Keratinocyte (primary cell): ENCODE results near the gene PAOX. TPM values are rescaled to one million over a fixed set of nuclear protein-coding genes. Genes with fewer than 3 reads are reported as not detected.
A peak's percentile ranks its signal among the peaks of the same experiment; 100 is the strongest.

ENCODE experiments used
- DNase-seq: peaks from one replicate; pipeline ENCODE4 v3.0.0-alpha.2; 2011; ENCODE audit warnings: low read depth, missing footprints, low spot score
- FAIRE-seq: peaks from 2 replicates; lab custom pipeline; 2011; peaks lifted over from hg19 to GRCh38; lab: Jason Lieb, UNC
- H2AFZ ChIP-seq: 2 replicates; pipeline ENCODE4 v1.6.0; 2012; ENCODE audit warnings: low read length, control low read depth, inconsistent platforms; ENCODE audit not compliant: control insufficient read depth
- H3K27ac ChIP-seq: 2 replicates; pipeline ENCODE4 v1.5.1; 2011; ENCODE audit warnings: low read length; ENCODE audit not compliant: control insufficient read depth, insufficient read depth
- H3K27me3 ChIP-seq: 3 replicates; pipeline ENCODE4 v1.6.0; 2011; ENCODE audit warnings: low read length; ENCODE audit not compliant: control insufficient read depth, insufficient read depth; ENCODE audit errors: extremely low read depth
- H3K36me3 ChIP-seq, 2 experiments: 2 replicates in 1 of 2; 3 replicates in 1 of 2; pipeline ENCODE4 v1.5.1; 2011; ENCODE audit warnings: low read length in 2 of 2, mild to moderate bottlenecking in 1 of 2; ENCODE audit not compliant: control insufficient read depth in 2 of 2, insufficient read depth in 2 of 2; ENCODE audit errors: extremely low read depth in 1 of 2
- H3K4me1 ChIP-seq: 3 replicates; pipeline ENCODE4 v1.5.1; 2011; ENCODE audit warnings: low read length; ENCODE audit not compliant: control insufficient read depth, insufficient read depth; ENCODE audit errors: extremely low read depth
- H3K4me2 ChIP-seq: 3 replicates; pipeline ENCODE4 v1.6.0; 2011; ENCODE audit warnings: low read depth, low read length; ENCODE audit not compliant: control insufficient read depth, insufficient read depth; ENCODE audit errors: extremely low read depth
- H3K4me3 ChIP-seq, 3 experiments: fragments of 200-600 bp in 1 of 3; sonication (generic) in 1 of 3; 2 replicates in 2 of 3; 3 replicates in 1 of 3; pipeline ENCODE4 v1.5.1; 2011 to 2016; ENCODE audit warnings: low read length in 3 of 3, mild to moderate bottlenecking in 3 of 3, control low read depth in 2 of 3, inconsistent platforms in 1 of 3, low read depth in 1 of 3, mixed read lengths in 1 of 3, mixed run types in 1 of 3, moderate library complexity in 1 of 3; ENCODE audit not compliant: control insufficient read depth in 2 of 3, insufficient read depth in 2 of 3; ENCODE audit errors: extremely low read depth in 1 of 3
- H3K79me2 ChIP-seq: 2 replicates; pipeline ENCODE4 v1.6.0; 2012; ENCODE audit warnings: low read length; ENCODE audit not compliant: control insufficient read depth, insufficient read depth
- H3K9ac ChIP-seq: 3 replicates; pipeline ENCODE4 v1.6.0; 2011; ENCODE audit warnings: low read length; ENCODE audit not compliant: control insufficient read depth, insufficient read depth; ENCODE audit errors: extremely low read depth
- H3K9me1 ChIP-seq: 3 replicates; pipeline ENCODE4 v1.6.0; 2011; ENCODE audit warnings: low read length; ENCODE audit not compliant: control insufficient read depth, insufficient read depth; ENCODE audit errors: extremely low read depth
- H3K9me3 ChIP-seq: 2 replicates; pipeline ENCODE4 v1.5.1; 2012; ENCODE audit warnings: low read depth, low read length; ENCODE audit not compliant: control insufficient read depth
- H4K20me1 ChIP-seq: 3 replicates; pipeline ENCODE4 v1.6.0; 2011; ENCODE audit warnings: low read length; ENCODE audit not compliant: control insufficient read depth, insufficient read depth; ENCODE audit errors: extremely low read depth
- CTCF ChIP-seq, 3 experiments: IDR thresholded peaks in 1 of 3; conservative IDR thresholded peaks in 1 of 3; optimal IDR thresholded peaks in 1 of 3; 2 replicates in 2 of 3; 3 replicates in 1 of 3; pipeline versions ENCODE3 to v1.5.1; 2011; ENCODE audit warnings: low read length in 3 of 3, mild to moderate bottlenecking in 3 of 3, moderate library complexity in 2 of 3, control low read depth in 1 of 3, inconsistent platforms in 1 of 3; ENCODE audit not compliant: insufficient read depth in 2 of 3; ENCODE audit errors: extremely low read depth in 1 of 3
- EZH2 ChIP-seq: IDR thresholded peaks from one replicate; pipeline ENCODE4 v1.6.1; 2012; ENCODE audit warnings: inconsistent platforms, mild to moderate bottlenecking, low read length, moderate library complexity
- dilution Hi-C: fragments of 300-500 bp; cut with MboI; formaldehyde crosslinking; loops from one replicate; pipeline ENCODE4 v1.7.0; 2020; ENCODE audit warnings: low sequenced_read_pairs; ENCODE audit not compliant: extremely low pct_ligation_motif_present
- polyA plus RNA-seq, 5 experiments: library from polyadenylated mRNA; depleted of rRNA in 3 of 5; stranded (reverse) in 3 of 5; stranded (forward) in 1 of 5; unstranded in 1 of 5; fragments of >200 nt; gene quantifications; 1 replicate in 1 of 5; 2 replicates in 3 of 5; 3 replicates in 1 of 5; pipeline versions ENCODE4 v1.2.1 to v1.2.3, GENCODE V29; 2011 to 2012; ENCODE audit warnings: missing spikeins in 2 of 5, low read depth in 1 of 5, low replicate concordance in 1 of 5

Gene PAOX
- polyA plus RNA-seq, 1 donor (not counting 4 experiments of a cell fraction or from before 2014, with no cell fraction given) = 2.6 TPM

DNA sequence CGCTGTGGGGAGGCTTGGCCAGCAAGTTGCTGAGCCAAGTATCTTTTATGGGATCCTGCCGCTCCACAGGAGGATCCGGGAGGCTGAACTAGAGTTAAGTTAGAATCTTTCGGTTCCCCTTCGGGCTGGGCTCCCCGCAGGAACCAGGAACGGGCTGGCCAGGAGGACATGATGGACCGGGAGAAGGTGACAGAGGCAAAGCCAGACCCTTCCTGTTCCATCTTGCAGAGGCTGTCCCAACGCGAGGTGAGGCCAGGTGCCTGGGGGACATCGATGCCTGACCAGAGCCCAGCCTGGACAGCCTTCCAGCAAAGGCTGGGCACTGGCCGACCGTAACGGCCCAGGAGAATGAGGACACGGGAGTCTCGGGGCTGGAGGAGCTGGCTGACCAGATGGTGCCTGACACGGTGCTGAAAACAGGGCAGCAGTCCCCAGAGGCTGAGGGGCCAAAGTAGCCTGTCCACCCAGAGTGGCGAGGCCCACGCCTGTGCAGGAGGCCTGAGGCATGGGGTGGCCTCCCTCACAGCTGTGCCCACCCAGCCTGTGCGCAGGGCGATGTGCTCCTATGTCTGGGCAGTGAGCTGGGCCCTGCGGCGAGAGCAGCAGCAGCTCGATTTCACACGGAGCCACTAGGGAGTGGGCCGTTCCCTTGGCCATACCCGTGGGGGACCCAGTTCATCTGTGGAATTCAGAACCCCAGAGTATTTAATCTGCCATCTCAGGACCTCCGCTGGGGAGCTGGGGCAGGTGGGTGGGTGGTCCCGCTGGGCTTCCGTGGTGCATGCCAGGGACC, 1.8 kb upstream of the PAOX start:
- DNase-seq (no peak), FAIRE-seq (no peak)
- Histone ChIP-seq H3K27ac (no peak overlapping the region), H3K27me3 (no peaks in the 10 kb centered on the region), H3K79me2 (no peaks in the 10 kb centered on the region), H4K20me1 (no peaks in the 10 kb centered on the region), H2AFZ (no peak overlapping the region), H3K9me3 (no peaks in the 10 kb centered on the region), H3K4me1 (peaks cover 3% of the 10 kb centered on the region), H3K4me2 (no peak overlapping the region), H3K9ac (no peak overlapping the region), H3K4me3 (no peak overlapping the region), H3K36me3 (no peaks in the 10 kb centered on the region), H3K9me1 (no peaks in the 10 kb centered on the region)
- TF ChIP-seq EZH2 (no peak), CTCF (optimal IDR thresholded peaks at IDR 0.05 in 1 of 3, IDR thresholded peaks at IDR 0.05 in 1 of 3, conservative IDR thresholded peaks at IDR 0.05 in 1 of 3; ENCODE audit: extremely low read depth in 1 of 3, insufficient read depth in 2 of 3, low read length in 3 of 3) (no peak)
- dilution Hi-C loops = no loop called here

DNA sequence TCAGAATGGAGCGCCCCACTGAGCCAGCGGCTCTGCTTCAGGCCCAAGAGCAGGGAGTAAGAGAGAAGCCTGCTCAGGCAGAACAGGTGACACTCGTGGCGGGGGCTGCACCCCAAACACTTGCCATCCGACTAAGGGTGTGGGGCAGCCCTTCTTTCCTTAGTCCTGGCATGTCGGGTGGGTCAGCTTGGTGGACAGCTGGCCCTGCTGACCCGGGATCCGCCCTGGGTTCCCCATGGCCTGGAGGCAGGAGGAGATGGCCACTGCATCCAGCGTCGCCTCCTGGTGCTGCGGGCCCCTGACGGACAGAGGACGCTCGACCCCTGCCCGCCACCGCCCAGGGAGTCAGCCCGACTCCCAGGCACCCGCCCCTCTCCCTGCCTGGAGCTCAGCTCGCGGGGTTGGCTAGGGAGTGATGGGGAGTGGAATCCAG, 1.2 kb upstream of the PAOX start:
- Histone ChIP-seq H3K9me3 (no peaks in the 10 kb centered on the region), H3K4me3 (peak overlapping the region; percentile 64 to 77 (median 73)), H3K9ac (peak overlapping the region; percentile 58), H4K20me1 (no peaks in the 10 kb centered on the region), H3K27ac (no peak overlapping the region), H3K4me1 (peaks cover 3% of the 10 kb centered on the region), H3K4me2 (peak overlapping the region; percentile 92), H3K36me3 (no peaks in the 10 kb centered on the region), H3K9me1 (no peaks in the 10 kb centered on the region), H2AFZ (peak overlapping the region; percentile 92), H3K79me2 (no peaks in the 10 kb centered on the region), H3K27me3 (no peaks in the 10 kb centered on the region)
- DNase-seq = no peak
- FAIRE-seq = no peak
- dilution Hi-C loops = no loop called here
- TF ChIP-seq EZH2 (no peak), CTCF (optimal IDR thresholded peaks at IDR 0.05 in 1 of 3, IDR thresholded peaks at IDR 0.05 in 1 of 3, conservative IDR thresholded peaks at IDR 0.05 in 1 of 3; ENCODE audit: extremely low read depth in 1 of 3, insufficient read depth in 2 of 3, low read length in 3 of 3) (no peak)
